Hepatocyte (in vitro differentiated cells): ENCODE data around the gene CARD19. TPM values are rescaled to one million over a fixed set of nuclear protein-coding genes. Genes with fewer than 3 reads are reported as not detected.

ENCODE experiments used
- DNase-seq: peaks from one replicate; pipeline ENCODE4 v3.0.0-alpha.2; 2016; ENCODE audit warnings: low spot score
- H2AFZ ChIP-seq: fragments of 200-600 bp; sonication (generic); 2 replicates; pipeline ENCODE4 v1.6.0; 2016; ENCODE audit warnings: antibody characterized with exemption, mild to moderate bottlenecking
- H3K27ac ChIP-seq: fragments of 200-600 bp; sonication (generic); 2 replicates; pipeline ENCODE4 v1.5.1; 2016; ENCODE audit warnings: mild to moderate bottlenecking
- H3K27me3 ChIP-seq: fragments of 200-600 bp; sonication (generic); 2 replicates; pipeline ENCODE4 v1.6.1; 2016
- H3K36me3 ChIP-seq: fragments of 200-600 bp; sonication (generic); replicated peaks from 2 replicates; pipeline ENCODE4 v1.5.1; 2016; ENCODE audit warnings: low read depth; ENCODE audit not compliant: insufficient read depth
- H3K4me1 ChIP-seq: fragments of 200-600 bp; sonication (generic); 2 replicates; pipeline ENCODE4 v1.5.1; 2016; ENCODE audit warnings: mild to moderate bottlenecking, moderate library complexity; ENCODE audit not compliant: insufficient read depth
- H3K4me2 ChIP-seq: fragments of 200-600 bp; sonication (generic); 2 replicates; pipeline ENCODE4 v1.6.0; 2016
- H3K4me3 ChIP-seq: fragments of 200-600 bp; sonication (generic); 2 replicates; pipeline ENCODE4 v1.5.1; 2016; ENCODE audit warnings: mild to moderate bottlenecking
- H3K79me2 ChIP-seq: fragments of 200-600 bp; sonication (generic); 2 replicates; pipeline ENCODE4 v1.6.0; 2017; ENCODE audit warnings: mild to moderate bottlenecking
- H3K9me2 ChIP-seq: fragments of 200-600 bp; sonication (generic); replicated peaks from 2 replicates; pipeline ENCODE4 v1.6.0; 2017; ENCODE audit warnings: mild to moderate bottlenecking; ENCODE audit not compliant: insufficient read depth
- H3K9me3 ChIP-seq: fragments of 200-600 bp; sonication (generic); 2 replicates; pipeline ENCODE4 v1.5.1; 2016; ENCODE audit warnings: low read depth, mild to moderate bottlenecking
- H4K20me1 ChIP-seq: fragments of 200-600 bp; sonication (generic); 2 replicates; pipeline ENCODE4 v1.6.0; 2016; ENCODE audit warnings: mild to moderate bottlenecking; ENCODE audit not compliant: insufficient read depth, poor library complexity, severe bottlenecking
- EZH2 ChIP-seq: fragments of 200-600 bp; sonication (generic); IDR thresholded peaks from 2 replicates; pipeline ENCODE4 v1.6.1; 2016; ENCODE audit warnings: antibody characterized with exemption, mild to moderate bottlenecking, borderline replicate concordance
- EZH2phosphoT487 ChIP-seq: fragments of 200-600 bp; sonication (generic); IDR thresholded peaks from one replicate; pipeline ENCODE4 v1.6.1; 2018; ENCODE audit warnings: antibody characterized with exemption, mild to moderate bottlenecking, low read depth, moderate library complexity; ENCODE audit not compliant: unreplicated experiment, severe bottlenecking
- WGBS: methylation state at CpG from one replicate; pipeline ENCODE4 v1.1.6; 2016; ENCODE audit warnings: low lambda C conversion rate; ENCODE audit errors: missing lambda C conversion rate; 5-methylcytosine and 5-hydroxymethylcytosine counted together
- polyA plus RNA-seq: library from polyadenylated mRNA; unstranded; fragments of >200 nt; fragmentation: Nextera tagmentation; extraction: Ambion mirVana; gene quantifications from 2 replicates; pipeline ENCODE4 v1.2.1, GENCODE V29; 2016
- total RNA-seq: library from RNA; depleted of rRNA; stranded (reverse); fragments of >200 nt; gene quantifications from 2 replicates; pipeline ENCODE4 v1.2.3, GENCODE V29; 2014
- TF ChIP-seq, protein P1 (sequence below): fragments of 200-600 bp; sonication (generic); IDR thresholded peaks from 2 replicates; pipeline ENCODE4 v1.5.1; 2016; ENCODE audit warnings: antibody characterized with exemption, mild to moderate bottlenecking; ENCODE audit not compliant: poor library complexity

Gene CARD19
- total and polyA plus RNA-seq, 2 experiments from 2014 or later = 51.3 to 72.1 TPM

DNA sequence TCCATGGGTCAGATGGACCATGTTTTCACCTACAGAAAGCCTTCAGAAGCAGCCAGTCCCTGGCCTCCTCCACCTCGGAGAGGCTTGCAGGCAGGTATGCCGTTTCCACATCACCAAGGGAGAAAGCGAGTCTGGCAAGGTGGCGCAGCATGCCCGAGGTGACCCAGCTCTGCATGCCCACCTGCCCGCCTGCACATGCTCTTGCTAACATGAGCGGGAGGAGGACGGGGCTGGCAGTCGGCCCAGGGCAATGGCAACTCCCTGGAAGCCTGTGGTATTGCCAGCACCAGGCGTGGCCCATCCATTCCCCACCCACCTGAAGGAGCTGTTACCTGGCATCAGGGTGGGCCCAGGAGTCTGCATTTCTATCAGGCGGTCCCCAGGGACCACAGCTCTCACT, 41.3 kb downstream of the CARD19 start:
- Histone ChIP-seq H3K36me3 (no peaks in the 10 kb centered on the region), H3K79me2 (peaks cover 7% of the 10 kb centered on the region), H3K4me1 (peaks cover 17% of the 10 kb centered on the region), H3K9me3 (no peaks in the 10 kb centered on the region), H3K9me2 (no peaks in the 10 kb centered on the region), H3K4me3 (no peak overlapping the region), H3K27me3 (no peaks in the 10 kb centered on the region), H4K20me1 (no peaks in the 10 kb centered on the region), H2AFZ (no peak overlapping the region), H3K4me2 (no peak overlapping the region), H3K27ac (no peak overlapping the region)
- WGBS = 96% methylated on average over 11 of the region's 11 CpGs
- DNase-seq = no peak
- TF ChIP-seq EZH2phosphoT487 (no peak), EZH2 (no peak)
- TF ChIP-seq, protein P1, sequence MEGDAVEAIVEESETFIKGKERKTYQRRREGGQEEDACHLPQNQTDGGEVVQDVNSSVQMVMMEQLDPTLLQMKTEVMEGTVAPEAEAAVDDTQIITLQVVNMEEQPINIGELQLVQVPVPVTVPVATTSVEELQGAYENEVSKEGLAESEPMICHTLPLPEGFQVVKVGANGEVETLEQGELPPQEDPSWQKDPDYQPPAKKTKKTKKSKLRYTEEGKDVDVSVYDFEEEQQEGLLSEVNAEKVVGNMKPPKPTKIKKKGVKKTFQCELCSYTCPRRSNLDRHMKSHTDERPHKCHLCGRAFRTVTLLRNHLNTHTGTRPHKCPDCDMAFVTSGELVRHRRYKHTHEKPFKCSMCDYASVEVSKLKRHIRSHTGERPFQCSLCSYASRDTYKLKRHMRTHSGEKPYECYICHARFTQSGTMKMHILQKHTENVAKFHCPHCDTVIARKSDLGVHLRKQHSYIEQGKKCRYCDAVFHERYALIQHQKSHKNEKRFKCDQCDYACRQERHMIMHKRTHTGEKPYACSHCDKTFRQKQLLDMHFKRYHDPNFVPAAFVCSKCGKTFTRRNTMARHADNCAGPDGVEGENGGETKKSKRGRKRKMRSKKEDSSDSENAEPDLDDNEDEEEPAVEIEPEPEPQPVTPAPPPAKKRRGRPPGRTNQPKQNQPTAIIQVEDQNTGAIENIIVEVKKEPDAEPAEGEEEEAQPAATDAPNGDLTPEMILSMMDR = no peak

DNA sequence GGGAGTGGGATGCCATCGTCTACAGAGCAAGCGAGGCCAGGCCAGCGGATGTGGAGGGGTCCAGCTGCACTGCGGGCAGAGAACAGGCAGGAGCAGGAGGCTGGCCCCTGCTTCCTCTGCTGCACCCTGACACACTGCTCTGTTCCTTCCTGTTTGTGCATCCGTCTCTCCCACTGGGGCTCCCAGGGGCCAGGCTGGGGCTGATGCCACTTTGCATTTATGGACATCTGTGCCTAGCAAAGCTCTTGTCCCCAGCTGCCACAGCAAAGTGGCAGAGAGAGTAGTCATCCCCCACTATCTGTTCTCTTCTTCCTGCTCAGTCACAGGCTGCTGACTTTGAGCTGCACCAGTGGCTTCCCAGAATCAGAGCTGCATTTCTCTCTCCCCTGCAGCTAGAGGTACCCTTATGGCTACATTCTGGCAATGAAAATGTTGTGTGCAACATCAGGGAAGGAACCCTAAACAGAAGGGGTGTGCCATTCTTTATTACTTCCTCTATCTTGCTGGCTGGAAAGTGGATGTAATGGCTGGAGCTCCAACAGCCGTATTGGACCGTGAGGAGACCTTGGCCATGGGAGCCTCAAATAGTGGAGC, 42.3 kb downstream of the CARD19 start:
- Histone ChIP-seq H3K9me3 (no peaks in the 10 kb centered on the region), H3K4me2 (no peak overlapping the region), H3K27ac (no peak overlapping the region), H3K4me1 (peaks cover 8% of the 10 kb centered on the region), H4K20me1 (no peaks in the 10 kb centered on the region), H2AFZ (no peak overlapping the region), H3K27me3 (no peaks in the 10 kb centered on the region), H3K79me2 (no peaks in the 10 kb centered on the region), H3K4me3 (no peak overlapping the region), H3K9me2 (no peaks in the 10 kb centered on the region), H3K36me3 (no peaks in the 10 kb centered on the region)
- 83% methylated on average over 7 of the region's 7 CpGs for WGBS
- TF ChIP-seq, protein P1 = no peak
- TF ChIP-seq EZH2 = no peak
- DNase-seq = no peak

DNA sequence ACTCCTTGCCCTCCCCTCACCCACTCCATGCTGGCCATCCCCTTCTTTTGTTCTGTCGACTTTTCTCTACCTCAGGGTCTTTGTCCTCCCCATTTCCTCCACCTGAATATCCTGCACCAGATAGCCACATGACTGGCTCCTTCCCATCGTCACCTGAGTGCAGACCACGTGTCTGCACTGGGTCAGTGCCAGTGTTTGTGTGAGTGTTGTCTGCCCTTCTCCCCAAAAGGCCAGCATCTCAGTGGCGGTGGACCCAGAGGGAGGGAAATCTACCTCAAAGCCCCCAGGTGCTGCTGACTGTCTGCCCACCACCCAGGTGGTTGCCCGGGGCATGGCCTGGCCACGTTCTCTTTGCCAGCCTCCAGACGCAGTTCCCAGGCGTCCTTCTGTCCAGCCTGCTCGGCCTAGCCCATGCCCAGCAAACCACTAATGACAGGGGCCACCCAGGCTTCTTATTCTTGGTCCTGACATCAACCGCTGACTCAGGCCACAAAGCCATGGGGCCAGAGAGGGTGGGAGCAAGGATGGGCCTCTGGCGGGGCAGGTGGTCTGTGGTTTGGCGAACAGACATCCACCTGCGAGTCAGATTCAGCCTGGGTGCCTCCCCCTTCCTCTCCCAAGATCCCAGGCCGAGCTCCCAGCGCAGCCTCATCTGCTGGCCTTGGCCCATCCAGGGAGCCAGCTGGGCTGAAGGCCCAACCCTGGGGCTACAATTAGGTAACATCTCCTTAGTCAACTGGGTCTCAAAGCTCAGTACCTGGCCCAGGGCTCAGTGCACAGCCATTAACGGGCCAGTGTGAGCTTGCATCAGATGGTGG, 43.6 kb downstream of the CARD19 start:
- Histone ChIP-seq H3K4me1 (peaks cover 3% of the 10 kb centered on the region), H3K27ac (no peak overlapping the region), H3K27me3 (no peaks in the 10 kb centered on the region), H2AFZ (no peak overlapping the region), H3K4me3 (no peak overlapping the region), H3K9me2 (no peaks in the 10 kb centered on the region), H4K20me1 (no peaks in the 10 kb centered on the region), H3K36me3 (no peaks in the 10 kb centered on the region), H3K79me2 (no peaks in the 10 kb centered on the region), H3K4me2 (no peak overlapping the region), H3K9me3 (no peaks in the 10 kb centered on the region)
- WGBS = 89% methylated on average over 16 of the region's 16 CpGs
- DNase-seq = no peak
- TF ChIP-seq EZH2 (no peak), EZH2phosphoT487 (no peak)
- TF ChIP-seq, protein P1 = no peak
